ENCODE results near the gene SPOCK1.
A peak's percentile ranks its signal among the peaks of the same experiment; 100 is the strongest.

Gene SPOCK1

DNA sequence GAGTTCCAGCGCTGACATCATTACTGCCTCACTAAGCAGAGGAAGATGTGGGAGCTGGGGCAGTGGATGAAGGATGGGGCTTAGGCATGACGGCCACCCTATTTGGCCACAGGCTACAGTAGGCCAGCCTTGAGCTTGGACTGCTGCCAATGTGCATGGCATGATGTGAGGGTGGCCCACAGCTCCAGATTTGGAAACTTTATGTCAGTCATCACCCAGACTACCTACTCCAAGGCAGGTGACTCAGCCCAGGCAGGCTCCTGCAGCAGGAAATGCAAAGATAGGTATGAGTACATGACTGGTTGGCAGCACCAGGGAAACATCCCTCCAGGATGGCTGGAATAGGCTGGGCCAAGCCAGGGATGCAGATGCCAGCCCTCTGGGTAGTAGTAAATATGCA lies 303.6 kb downstream of the SPOCK1 start:
- no peak for DNase-seq (ENCODE audit: low read depth)

DNA sequence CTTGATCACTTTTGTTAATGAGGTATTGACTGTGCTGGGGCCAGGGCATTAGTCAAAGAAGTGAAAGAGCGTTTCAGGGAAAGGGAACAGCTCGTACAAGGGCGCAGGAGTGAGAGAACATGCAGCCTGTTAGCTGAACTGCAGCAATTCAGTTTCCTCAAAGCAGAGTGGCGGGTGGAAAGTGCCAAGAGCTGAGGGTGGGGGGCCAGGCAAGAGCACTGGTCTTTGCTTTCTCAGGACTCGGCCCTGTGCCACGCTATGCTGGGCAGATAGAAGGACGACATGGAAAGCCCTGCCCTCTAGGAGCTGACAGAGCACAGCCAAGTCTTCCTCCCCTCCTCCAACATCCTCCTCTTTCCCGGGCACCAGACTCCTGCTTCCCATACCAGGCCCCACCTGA lies 304.8 kb downstream of the SPOCK1 start:
- DNase-seq (ENCODE audit: low read depth) = no peak

DNA sequence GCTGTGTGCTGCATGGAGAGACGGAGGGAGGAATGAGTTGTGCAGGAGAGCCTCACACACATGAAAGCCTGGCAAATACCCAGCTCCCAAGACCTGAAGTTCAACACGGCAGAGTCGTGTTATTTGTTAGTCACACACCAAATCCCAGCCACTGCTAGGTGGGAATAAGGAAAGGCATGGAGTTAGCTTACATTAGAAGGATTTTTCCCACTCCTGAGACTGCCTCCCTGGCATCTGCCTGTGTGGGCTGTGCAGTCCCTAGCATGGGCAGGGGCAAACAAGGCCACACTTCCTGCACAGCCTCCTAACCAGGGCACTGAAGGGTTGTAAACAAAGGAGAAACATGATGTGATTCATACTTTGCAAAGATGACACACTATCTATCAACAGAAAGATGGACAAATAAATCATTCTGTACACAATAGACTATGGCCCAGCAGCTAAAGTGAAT lies 306.8 kb downstream of the SPOCK1 start:
- peak; percentile 38 for DNase-seq (ENCODE audit: low read depth)

DNA sequence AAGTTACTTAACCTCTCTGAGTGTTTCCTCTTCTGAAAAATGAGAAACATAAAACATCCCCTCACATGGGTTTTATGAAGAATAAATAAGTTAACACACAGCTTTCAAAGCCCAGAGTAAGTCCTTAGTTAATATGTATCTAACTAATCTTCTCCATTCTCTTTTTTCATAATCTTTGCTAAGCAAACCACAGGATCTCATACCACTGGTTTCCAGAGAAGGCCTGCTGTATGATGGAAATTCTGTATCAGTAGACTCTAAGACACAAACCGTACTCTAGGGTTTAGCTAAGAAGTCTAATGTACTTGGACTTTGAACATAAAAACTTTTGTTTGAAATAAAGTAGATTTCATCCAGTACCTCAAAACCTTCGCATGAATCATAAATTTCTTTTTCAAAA lies 307.9 kb downstream of the SPOCK1 start:
- DNase-seq (ENCODE audit: low read depth) = no peak

DNA sequence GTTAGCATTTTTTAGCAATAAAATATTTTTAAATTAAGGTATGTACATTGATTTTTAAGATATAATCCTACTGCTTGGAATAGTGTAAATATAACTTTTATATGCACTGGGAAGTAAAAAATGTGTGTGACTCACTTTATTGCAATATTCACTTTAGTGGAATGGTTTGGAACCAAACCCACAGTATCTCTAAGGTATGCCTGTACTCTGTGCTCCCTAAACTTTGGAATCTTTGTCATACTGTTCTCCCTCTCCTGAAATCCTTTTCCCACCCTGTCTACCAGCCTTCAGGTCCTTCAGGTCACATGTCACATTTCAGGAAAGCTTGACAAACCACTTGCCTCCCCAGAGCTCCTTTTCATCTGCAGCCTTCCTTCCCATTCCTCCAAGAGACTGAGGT lies 308.7 kb downstream of the SPOCK1 start:
- peak; percentile 26 for DNase-seq (ENCODE audit: low read depth)

DNA sequence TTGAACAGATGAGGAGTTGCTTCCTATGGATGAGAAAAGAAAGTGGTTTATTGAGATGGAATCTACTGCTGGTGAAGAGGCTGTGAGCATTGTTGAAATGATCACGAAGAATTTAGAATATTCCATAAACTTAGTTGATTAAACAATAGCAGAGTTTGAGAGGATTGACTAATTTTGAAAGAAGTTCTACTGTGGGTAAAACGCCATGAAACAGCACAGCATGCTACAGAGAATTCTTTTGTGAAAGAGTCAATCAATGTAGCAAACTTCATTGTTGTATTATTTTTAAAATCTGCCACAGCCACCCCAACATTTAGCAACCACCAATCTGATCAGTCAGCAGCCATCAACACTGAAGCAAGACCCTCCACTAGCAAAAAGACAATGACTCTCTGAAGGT lies 309.1 kb downstream of the SPOCK1 start:
- DNase-seq (ENCODE audit: low read depth) = peak; percentile 10

DNA sequence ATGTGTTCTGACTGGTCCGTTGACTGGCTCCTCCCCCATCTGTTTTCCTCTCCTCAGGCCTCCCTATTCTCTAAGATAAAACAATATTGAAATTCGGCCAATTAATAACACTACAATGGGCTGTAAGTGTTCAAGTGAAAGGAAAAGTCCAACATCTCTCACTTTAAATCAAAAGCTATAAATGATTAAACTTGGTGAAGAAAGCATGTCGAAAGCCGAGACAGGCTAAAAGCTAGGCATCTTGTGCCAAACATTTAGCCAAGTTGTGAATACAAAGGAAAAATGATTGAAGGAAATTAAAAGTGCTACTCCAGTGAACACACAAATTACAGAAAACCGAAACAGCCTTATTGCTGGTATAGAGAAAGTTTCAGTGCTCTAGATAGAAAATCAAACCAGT lies 310.6 kb downstream of the SPOCK1 start:
- DNase-seq (ENCODE audit: low read depth) = no peak

DNA sequence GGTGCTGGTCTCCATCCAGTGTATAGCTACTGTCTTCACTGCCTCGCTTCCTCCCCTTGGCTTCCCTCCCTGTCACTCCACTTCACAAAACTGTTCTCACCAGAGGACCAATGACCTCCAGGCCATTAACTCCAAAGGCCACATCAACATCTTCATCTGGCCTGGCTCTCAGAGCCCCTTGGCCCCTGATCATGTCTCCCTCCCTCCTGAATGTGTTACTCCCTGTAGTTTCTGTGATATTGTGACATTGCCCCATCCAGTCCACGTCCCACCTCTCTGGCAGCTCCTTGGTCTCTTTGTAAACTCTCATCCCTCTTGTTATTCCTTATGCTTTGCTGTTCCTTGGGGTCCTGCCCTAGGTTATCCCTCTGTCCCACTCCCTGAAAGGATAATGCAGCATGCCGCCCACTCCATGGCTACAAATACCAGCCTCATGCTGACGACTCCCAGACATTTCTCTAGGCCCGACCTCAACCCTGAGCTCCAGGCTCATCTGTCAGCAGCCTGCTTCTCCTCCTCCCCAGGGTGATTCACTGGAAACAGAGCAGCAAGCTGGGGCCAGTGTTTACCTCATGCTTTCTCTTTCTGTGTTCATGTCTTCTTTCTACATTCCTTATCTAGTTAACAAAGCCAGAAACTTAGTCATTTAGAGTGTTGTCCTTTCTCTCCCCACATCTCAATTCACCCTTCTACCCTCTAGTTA lies 312.2 kb downstream of the SPOCK1 start:
- peak; percentile 26 for DNase-seq (ENCODE audit: low read depth)

DNA sequence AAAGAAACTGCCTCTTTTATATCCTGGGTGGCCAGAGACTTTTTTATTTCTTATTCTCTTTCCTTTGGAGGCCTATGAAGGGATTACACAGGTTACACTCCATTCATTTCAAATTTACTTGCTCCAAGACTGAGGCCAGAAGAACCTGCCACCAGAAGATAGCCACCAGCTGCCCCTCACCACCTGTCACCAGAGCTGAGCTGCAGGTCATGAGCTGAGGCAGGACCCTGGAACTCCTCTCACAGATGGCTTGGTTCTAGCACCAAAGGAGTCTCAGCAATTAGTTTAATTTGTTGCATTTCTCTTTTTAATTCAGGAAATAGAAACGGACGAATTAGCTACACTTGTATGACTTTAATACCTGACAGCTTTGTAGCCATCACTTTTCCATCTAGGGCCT lies 313.9 kb downstream of the SPOCK1 start:
- no peak for DNase-seq (ENCODE audit: low read depth)

DNA sequence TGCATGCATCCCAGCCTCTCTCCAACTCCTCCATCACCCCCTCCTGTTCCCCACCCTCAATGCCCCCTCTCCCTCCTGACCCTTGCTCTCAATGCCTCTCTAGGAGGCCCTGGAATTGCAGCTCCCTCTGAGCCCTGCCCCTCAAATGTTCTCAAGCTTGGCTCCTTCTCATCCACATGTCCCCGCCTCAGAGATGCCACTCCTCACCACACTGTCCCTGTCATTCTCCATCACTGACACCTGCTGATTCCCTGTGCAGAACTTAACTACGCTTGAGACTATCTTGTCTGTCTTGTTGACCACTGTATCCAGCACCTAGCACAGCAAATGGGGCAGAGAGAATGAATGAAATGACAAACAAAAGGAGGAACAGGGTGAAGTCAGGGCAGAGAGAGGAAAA lies 314.4 kb downstream of the SPOCK1 start:
- no peak for DNase-seq (ENCODE audit: low read depth)

DNA sequence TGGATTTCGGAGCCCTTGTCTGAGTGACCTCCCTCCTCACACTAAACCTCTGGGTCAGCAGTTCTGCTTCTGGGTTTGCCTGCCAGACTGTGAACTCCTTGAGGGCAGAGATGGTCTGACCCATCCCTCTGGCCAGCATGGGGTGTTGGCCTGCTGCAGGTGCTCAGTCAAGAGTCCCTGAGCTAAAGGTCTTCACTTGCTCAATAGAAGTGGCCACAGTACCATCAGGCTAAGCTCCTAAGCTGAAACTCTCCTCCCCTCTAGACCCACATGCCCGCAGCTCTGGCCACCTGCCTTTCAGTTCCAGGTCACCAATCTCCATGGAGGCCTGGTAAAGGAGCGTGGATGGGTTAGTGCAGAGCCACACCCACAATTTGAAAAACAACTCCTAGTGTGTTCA lies 316.6 kb downstream of the SPOCK1 start:
- DNase-seq (ENCODE audit: low read depth) = no peak

DNA sequence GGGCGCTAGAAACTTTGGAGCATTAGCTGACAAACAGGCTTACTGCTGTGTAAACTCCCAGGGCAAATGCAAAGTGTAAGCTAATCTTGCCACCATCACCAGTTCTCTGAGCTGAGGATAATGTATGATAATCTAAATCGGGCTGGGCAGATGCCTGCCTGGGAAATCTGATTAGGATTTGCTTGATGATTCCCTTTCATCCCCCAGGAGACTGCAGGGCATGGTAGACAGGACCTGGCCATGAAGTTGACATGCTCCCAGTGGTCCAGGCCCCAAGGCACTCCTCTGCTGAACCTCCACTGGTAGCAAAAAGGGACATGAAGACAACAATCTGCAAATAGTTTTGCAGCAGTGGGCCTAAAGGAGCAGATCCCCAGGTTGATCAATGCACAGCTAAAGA lies 317.5 kb downstream of the SPOCK1 start:
- DNase-seq (ENCODE audit: low read depth) = no peak

DNA sequence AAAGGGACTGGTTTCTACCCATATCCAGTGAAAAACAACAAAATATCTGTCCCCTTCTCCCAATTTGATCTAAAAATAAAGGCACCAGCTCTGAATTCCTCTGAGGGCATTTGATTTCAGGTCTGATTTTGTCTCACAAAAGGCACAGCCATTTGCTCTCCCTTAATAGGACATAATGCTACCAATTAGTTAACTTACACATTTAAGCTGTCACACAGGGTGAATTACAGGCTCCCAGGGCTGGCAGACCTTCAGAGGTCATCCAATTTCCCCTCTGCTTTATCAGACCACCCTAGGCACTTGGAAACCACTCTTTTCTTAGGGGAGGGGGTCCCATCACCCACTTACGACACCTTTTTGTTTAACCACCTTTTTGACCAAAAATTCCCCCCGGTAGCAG lies 319.9 kb downstream of the SPOCK1 start:
- DNase-seq (ENCODE audit: low read depth) = no peak

DNA sequence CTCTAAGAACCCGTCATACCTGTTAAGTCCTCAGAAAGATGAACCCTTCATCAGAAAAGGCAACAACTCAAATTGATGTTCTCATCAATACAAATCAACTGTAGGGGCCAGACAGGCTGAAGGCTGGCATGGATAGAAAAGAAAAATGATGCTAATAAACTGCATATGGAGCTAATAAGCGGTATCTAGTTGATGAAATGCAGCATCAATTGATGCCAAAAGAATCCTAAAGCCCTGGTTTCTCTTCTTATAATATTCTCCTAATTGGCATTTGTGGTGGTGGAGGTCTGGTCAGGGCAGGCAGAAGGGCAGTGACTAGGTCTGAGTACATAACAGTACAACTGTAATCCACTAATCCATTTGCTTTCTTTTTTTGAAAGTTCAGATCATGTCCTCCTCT lies 322.5 kb downstream of the SPOCK1 start:
- no peak for DNase-seq (ENCODE audit: low read depth)

DNA sequence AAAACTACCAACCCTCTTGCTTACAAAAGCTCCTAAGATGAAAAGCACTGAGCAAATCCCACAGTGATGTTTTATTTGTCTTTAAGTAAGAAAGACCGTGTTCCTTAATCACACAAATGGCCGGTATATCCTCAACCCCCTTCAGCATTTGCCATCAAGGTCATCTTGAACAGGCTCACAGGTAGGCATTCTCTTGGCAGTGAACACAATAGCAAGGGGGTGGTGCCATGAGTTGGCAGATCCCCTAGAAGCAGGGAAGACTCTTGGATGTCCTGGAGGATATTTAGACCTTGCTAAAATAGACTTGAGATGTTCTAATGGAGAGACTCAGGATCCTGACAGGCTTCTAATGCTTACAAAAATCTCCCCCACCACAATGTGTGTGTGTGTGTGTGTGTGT lies 323.0 kb downstream of the SPOCK1 start:
- DNase-seq (ENCODE audit: low read depth) = no peak

DNA sequence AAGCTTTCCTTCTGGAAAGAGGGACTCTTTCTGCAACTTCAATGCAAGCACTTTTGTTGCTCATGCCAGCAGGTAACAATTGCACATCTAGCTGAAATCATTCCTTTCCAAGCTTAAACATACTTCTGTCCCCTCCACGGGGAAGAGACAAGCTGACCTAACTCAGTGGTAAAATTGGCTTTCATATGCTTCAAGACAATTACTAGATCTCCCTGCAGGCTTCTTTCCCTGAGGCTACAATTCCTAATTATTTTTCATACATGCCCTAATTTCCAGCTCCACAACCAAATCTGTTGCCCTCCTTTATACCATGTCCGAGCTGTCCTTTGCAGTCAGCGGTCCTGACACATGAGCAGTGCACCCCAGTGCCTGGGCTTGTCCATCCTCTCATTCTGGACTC lies 324.9 kb downstream of the SPOCK1 start:
- no peak for DNase-seq (ENCODE audit: low read depth)

DNA sequence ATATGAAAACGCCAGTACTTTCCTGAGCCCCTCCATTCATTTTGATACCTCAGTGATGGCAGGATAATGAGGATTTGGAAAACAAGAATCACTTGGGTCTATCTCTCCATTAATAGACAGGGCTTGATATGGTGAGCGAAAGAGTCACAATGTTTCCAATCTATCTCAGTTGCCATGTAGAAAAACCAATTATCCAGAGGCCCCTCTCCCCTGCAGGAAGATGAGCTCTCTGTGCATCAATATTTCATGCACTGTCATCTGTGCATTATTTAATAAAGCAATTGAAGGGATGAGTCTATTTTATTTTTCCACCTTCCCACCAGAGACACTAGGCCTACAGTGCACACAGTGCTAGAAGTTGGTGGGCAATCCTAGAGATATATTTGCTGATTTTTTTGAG lies 326.9 kb downstream of the SPOCK1 start:
- DNase-seq (ENCODE audit: low read depth) = no peak

DNA sequence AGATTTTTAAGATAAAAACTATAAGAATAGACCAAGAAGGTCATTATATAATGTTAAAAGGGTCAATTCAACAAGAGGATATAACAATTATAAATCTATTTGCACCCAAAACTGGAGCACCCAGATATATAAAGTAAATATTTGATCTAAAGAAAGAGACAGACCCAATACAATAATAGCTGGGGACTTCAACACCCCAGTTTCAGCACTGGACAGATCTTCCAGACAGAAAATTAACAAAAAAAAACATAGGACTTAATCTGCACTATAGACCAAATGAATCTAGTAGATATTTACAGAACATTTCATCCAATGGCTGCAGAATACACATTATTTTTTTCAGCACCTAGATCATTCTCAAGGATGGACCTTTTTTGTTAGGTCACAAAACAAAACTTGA lies 331.9 kb downstream of the SPOCK1 start:
- no peak for DNase-seq (ENCODE audit: low read depth)

DNA sequence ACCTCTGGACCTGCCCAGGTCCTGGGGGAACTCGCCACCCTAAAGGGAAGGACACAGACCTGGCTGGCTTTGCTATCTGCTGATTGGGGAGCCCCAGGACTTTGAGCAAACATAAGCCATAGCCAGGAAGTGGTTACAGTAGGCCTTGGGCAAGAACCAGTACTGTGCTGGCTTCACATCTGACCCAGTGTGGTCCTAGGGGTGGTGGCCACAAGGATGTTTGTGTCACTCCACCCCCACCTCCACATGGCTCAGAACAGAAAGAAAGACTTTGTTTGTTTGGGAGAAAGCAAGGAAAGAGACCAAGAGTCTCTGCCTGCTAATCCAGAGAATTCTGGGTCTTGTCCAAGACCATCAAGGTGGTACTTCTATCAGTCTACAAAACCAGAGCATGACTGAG lies 334.2 kb downstream of the SPOCK1 start:
- DNase-seq (ENCODE audit: low read depth) = no peak

DNA sequence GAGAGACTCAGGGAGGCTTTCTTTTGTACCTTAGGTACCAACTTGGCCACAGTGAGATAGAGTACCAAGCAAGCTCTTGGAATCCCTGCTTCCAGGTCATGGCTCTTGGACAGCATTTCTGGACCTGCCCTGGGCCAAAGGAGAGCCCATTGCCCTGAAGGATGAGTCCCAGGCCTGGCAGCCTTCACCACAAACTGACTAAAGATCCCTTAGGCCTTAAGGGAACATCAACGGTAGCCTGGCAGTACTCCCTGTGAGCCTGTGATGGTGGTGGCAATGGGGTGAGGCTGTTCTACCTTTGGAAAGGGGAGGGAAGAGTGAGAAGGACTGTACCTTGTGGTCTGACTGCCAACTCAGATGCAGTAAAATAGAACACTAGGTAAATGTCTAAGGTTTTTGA lies 334.6 kb downstream of the SPOCK1 start:
- no peak for DNase-seq (ENCODE audit: low read depth)

DNA sequence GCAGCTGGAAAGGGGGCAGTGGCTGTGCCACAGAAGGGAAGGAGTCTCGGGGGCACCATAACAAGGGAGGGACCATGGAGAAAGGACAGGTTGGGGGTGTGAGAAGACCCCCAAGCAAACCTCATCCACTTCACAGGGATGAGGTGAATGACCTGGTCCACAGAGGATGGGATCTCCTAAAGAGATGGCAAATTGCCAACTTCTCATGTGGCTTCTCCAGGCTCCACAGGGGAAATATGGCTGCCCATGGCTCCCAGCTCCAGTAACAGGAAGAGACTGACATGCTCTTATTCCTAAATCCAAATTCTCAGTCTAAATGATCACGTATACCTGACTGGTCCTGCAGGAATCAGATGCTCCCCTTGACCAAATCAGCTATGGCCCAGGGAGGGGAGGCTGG lies 340.4 kb downstream of the SPOCK1 start:
- DNase-seq (ENCODE audit: low read depth) = no peak

DNA sequence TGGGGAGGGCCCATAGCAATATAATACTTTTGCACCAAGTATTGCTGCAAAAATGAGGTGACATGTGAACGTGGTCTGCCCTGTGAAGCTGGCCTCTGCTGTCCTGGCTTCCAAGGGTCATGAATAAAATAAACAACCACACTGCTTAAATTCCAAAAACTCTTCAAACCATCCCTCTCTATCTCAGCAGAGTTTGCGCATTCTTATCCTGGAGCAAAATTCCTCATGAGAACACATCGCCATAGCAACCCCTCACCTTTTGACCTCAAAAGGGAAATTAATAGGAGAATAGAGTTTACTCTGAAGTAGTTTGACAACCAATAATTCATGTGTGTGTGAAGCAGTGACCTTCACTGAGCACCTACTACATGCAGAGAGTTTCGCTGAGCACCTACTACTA lies 342.9 kb downstream of the SPOCK1 start:
- DNase-seq (ENCODE audit: low read depth) = no peak

DNA sequence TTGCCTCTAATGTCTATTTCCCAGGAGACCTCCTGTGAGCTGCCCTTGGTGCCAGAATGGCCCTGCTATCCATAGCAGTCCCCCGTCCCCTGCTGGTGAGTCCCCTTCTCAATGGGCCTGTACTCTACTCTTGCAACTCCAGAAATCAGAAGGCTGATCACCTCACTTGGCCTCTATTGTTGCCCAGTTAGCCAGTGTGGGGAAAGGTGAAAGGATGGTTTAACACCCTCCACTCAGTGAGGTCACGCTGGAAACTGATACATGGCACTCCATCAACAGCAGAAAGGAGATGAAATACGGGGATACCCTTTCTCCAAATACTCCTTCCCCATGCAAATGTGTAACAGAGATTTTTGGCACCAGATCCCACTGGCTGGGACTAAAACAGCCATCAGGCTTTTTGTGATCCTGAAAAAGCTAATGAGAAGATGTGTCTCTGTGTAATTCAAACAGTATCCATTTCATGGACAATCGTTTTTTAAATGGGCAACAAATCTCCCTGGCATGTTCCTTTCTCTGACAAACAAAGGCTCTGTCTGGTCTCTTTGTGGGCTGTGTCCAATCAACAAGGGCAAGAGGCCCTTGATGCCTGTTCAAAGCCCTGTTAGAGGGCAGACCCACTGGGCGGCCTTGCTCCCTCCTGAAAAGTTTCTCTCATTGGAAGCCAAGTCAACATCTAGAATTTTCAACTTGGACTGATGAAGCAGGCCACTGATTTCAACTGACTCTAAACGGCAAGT lies 343.7 kb downstream of the SPOCK1 start:
- DNase-seq (ENCODE audit: low read depth) = no peak

DNA sequence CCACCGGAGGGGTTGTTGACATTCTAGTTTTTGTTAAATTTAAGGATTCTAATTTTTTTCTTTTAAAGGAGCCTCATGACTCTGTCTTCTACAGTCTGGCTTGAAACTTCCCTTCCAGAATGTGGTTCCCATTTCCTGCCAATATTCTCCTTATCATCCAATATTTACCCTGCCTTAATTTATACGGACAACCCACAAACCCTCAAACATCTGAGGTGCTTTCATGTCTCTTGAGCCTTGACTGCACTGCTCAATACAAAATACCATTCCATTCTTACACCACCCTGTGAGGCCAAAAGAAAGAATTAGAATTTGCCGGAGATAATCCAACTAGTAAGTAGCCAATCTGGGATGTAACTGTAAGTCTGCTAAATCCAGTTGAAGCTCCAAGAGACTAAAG lies 346.5 kb downstream of the SPOCK1 start:
- no peak for DNase-seq (ENCODE audit: low read depth)
